ENCODE data around the gene OSBPL2.
A peak's percentile ranks its signal among the peaks of the same experiment; 100 is the strongest.

The OSBPL2 gene

GRCh38 chr20:62303340-62304226 is 65.3 kb downstream of the OSBPL2 start:
- peak; percentile 65 for DNase-seq

- DNase-seq = no peak
These were observed 66.2 kb downstream of the OSBPL2 start for GRCh38 chr20:62304331-62305148.

GRCh38 chr20:62305149-62305764 is 66.9 kb downstream of the OSBPL2 start:
- DNase-seq = no peak

- DNase-seq = no peak
These were observed 67.6 kb downstream of the OSBPL2 start for GRCh38 chr20:62305765-62306413.

- no peak for DNase-seq
These were observed 68.3 kb downstream of the OSBPL2 start for GRCh38 chr20:62306414-62307187.

GRCh38 chr20:62307226-62308101 is 69.1 kb downstream of the OSBPL2 start:
- DNase-seq = no peak

GRCh38 chr20:62308102-62308822 is 69.9 kb downstream of the OSBPL2 start:
- DNase-seq = no peak

GRCh38 chr20:62309198-62309944 is 71.0 kb downstream of the OSBPL2 start:
- no peak for DNase-seq

GRCh38 chr20:62309947-62310756 is 71.8 kb downstream of the OSBPL2 start:
- DNase-seq = no peak

GRCh38 chr20:62310757-62311121 is 72.4 kb downstream of the OSBPL2 start:
- no peak for DNase-seq

- no peak for DNase-seq
These were observed 72.8 kb downstream of the OSBPL2 start for GRCh38 chr20:62311150-62311549.

- DNase-seq = no peak
These were observed 73.7 kb downstream of the OSBPL2 start for GRCh38 chr20:62311832-62312661.

GRCh38 chr20:62312662-62312977 is 74.3 kb downstream of the OSBPL2 start:
- no peak for DNase-seq

- no peak for DNase-seq
These were observed 74.7 kb downstream of the OSBPL2 start for GRCh38 chr20:62313021-62313420.

- DNase-seq = no peak
These were observed 75.4 kb downstream of the OSBPL2 start for GRCh38 chr20:62313460-62314338.

GRCh38 chr20:62314339-62314638 is 76.0 kb downstream of the OSBPL2 start:
- no peak for DNase-seq

- DNase-seq = no peak
These were observed 76.5 kb downstream of the OSBPL2 start for GRCh38 chr20:62314711-62315302.
